A673 (cell line): ENCODE results near the gene VBP1.
"Not testable (repeated sequence)": the region's sequence is repeated elsewhere in the genome, so short reads cannot be mapped to it uniquely, and the experiment has no call there.

ENCODE experiments used
- EZH2 ChIP-seq: fragments of 200-600 bp; sonication (generic); IDR thresholded peaks from 2 replicates; pipeline ENCODE4 v1.6.1; 2017; ENCODE audit warnings: borderline replicate concordance, low read depth, mild to moderate bottlenecking, mixed read lengths, antibody characterized with exemption, low read length; ENCODE audit not compliant: poor library complexity, severe bottlenecking
- TF ChIP-seq, protein P1 (sequence below): fragments of 300-800, 200-600 bp; sonication (generic); conservative IDR thresholded peaks from 2 replicates; pipeline ENCODE4 v1.5.1; 2017; ENCODE audit warnings: low read depth, mild to moderate bottlenecking, antibody characterized with exemption, low read length, moderate library complexity, mixed read lengths

DNA sequence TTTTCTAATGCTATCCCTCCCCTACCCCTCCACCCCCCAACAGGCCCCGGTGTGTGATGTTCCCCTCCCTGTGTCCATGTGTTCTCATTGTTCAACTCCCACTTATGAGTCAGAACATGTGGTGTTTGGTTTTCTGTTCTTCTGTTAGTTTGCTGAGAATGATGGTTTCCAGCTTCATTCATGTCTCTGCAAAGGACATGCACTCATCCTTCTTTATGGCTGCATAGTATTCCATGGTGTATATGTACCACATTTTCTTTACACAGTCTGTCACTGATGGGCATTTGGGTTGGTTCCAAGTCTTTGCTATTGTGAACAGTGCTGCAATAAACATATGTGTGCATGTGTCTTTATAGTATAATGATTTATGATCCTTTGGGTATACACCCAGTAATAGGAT, 51.7 kb downstream of the VBP1 start:
- TF ChIP-seq, protein P1, sequence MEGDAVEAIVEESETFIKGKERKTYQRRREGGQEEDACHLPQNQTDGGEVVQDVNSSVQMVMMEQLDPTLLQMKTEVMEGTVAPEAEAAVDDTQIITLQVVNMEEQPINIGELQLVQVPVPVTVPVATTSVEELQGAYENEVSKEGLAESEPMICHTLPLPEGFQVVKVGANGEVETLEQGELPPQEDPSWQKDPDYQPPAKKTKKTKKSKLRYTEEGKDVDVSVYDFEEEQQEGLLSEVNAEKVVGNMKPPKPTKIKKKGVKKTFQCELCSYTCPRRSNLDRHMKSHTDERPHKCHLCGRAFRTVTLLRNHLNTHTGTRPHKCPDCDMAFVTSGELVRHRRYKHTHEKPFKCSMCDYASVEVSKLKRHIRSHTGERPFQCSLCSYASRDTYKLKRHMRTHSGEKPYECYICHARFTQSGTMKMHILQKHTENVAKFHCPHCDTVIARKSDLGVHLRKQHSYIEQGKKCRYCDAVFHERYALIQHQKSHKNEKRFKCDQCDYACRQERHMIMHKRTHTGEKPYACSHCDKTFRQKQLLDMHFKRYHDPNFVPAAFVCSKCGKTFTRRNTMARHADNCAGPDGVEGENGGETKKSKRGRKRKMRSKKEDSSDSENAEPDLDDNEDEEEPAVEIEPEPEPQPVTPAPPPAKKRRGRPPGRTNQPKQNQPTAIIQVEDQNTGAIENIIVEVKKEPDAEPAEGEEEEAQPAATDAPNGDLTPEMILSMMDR, result not testable (repeated sequence)
- not testable (repeated sequence) for TF ChIP-seq EZH2
